HUDEP-2 (cell line): Measurements from ENCODE around the gene CAMSAP1.
A peak's percentile ranks its signal among the peaks of the same experiment; 100 is the strongest.
"Not testable (repeated sequence)": the region's sequence is repeated elsewhere in the genome, so short reads cannot be mapped to it uniquely, and the experiment has no call there.

Experiments used
- DNase-seq, 76 experiments: peaks; one replicate each; lab custom pipeline; 2025; ENCODE audit not compliant: unreplicated experiment in 76 of 76; lab: John Stamatoyannopoulos, UW

CAMSAP1 gene, protein sequence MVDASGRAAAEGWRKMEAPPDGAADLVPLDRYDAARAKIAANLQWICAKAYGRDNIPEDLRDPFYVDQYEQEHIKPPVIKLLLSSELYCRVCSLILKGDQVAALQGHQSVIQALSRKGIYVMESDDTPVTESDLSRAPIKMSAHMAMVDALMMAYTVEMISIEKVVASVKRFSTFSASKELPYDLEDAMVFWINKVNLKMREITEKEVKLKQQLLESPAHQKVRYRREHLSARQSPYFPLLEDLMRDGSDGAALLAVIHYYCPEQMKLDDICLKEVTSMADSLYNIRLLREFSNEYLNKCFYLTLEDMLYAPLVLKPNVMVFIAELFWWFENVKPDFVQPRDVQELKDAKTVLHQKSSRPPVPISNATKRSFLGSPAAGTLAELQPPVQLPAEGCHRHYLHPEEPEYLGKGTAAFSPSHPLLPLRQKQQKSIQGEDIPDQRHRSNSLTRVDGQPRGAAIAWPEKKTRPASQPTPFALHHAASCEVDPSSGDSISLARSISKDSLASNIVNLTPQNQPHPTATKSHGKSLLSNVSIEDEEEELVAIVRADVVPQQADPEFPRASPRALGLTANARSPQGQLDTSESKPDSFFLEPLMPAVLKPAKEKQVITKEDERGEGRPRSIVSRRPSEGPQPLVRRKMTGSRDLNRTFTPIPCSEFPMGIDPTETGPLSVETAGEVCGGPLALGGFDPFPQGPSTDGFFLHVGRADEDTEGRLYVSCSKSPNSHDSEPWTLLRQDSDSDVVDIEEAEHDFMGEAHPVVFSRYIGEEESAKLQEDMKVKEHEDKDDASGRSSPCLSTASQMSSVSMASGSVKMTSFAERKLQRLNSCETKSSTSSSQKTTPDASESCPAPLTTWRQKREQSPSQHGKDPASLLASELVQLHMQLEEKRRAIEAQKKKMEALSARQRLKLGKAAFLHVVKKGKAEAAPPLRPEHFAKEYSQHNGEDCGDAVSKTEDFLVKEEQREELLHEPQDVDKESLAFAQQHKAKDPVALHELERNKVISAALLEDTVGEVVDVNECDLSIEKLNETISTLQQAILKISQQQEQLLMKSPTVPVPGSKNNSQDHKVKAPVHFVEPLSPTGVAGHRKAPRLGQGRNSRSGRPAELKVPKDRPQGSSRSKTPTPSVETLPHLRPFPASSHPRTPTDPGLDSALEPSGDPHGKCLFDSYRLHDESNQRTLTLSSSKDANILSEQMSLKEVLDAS (N-terminal part only)

GRCh38 chr9:135907431-135908092 lies at the start of gene CAMSAP1:
TSS of gene CAMSAP1 (minus strand) at chr9:135907546. CDS start at chr9:135907159, 387 bp downstream.
- peak in 73 of 76 experiments; percentile 35 to 97 (median 89) for DNase-seq

DNA sequence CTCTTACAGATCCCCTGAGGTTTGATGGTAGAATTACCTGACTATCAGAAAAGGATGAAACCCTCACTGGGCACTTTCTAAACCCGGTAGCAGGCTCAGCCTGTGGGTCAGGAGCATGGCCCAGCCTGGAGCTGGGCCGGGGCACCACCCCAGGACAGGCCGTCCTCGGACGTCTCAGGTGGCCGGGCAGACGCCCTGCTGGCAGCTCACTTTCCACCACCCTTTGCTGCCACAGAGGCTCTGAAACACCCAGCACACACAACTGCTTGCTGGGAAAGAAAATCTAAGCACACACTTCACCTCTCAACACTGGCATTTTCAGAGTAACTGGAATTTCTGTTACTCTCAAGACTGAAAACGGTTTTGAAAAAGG lies 49.4 kb upstream of the CAMSAP1 start:
- DNase-seq: peak in 18 of 76 experiments; percentile 17 to 53 (median 26)

GRCh38 chr9:135955934-135956801 lies 48.8 kb upstream of the CAMSAP1 start:
- DNase-seq: peak in 34 of 76 experiments; percentile 21 to 54 (median 36)

DNA sequence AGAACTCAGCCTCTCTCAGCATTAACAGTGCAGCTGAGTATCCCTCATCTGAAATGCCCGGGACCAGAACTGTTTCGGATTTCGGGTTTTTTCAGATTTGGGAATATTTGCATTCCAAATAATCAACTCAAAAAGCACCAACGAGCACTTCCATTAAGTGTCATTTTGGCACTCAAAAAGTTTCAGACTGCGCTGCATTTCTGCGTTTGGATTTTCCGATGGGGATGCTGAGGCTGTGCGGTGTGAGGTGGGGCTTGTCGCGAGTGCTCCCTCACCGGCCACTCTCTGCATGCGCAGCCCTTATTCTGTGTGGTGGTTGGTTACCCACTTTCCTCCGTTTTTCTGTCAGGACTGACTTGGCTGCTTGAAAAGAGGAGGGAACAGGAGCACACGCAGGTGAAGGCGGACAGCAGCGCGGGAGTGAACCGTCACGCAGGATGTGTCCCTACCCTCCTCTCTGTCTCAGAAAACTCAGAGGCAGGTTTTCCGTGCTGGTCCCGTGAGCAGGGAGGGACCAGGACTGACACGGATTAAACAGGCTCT lies 45.4 kb upstream of the CAMSAP1 start:
- no peak for DNase-seq

- peak in 75 of 76 experiments; percentile 77 to 99 (median 96) for DNase-seq
Observed at GRCh38 chr9:135951889-135952663, 44.7 kb upstream of the CAMSAP1 start.

GRCh38 chr9:135951310-135951709 lies 44.0 kb upstream of the CAMSAP1 start:
- not testable (repeated sequence) for DNase-seq

DNA sequence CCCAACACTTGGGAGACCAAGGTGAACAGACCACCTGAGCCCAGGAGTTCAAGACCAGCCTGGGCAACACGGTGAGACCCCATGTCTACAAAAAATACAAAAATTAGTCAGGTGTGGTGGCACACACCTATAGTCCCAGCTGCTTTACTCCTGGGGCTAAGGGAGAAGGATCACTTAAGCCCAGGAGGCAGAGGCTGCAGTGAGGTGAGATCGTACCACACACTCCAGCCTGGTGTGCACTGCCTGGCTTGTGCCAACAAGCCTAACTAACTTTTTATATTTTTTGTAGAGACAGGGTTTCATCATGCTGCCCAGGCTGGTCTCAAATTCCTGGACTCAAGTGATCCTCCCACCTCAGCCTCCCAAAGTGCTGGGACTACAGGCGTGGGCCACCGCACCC lies 43.5 kb upstream of the CAMSAP1 start:
- peak in 4 of 76 experiments; percentile 22 to 42 (median 36) for DNase-seq

- DNase-seq: peak in 74 of 76 experiments; percentile 21 to 94 (median 72)
Observed at GRCh38 chr9:135950135-135950682, 42.9 kb upstream of the CAMSAP1 start.

- peak in 9 of 76 experiments; percentile 18 to 56 (median 42) for DNase-seq
Observed at GRCh38 chr9:135949501-135950134, 42.3 kb upstream of the CAMSAP1 start.

GRCh38 chr9:135948968-135949367 lies 41.6 kb upstream of the CAMSAP1 start:
- DNase-seq: peak in 1 of 76 experiments; percentile 15

GRCh38 chr9:135948446-135948845 lies 41.1 kb upstream of the CAMSAP1 start:
- DNase-seq: no peak

DNA sequence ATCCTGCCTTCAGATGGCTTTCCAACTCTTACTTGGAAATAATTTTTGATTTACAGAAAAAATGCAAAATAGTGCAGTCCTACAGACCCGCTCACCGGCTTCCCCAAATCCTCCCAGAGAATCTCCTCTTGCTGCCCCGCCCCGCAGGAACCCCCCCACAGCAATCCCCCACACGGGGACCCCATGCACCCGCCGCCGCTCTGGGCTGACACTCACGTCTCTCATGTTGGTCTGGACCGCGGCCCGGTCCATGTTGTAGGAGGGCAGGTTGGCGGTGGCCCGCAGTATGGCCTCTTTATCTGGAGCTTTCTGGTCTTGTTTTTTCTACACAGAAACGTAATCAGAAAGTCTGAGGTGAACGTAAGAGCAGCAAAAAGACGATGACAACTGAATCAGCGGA lies 40.2 kb upstream of the CAMSAP1 start:
- DNase-seq: no peak

GRCh38 chr9:135947105-135947504 lies 39.8 kb upstream of the CAMSAP1 start:
- not testable (repeated sequence) for DNase-seq

DNA sequence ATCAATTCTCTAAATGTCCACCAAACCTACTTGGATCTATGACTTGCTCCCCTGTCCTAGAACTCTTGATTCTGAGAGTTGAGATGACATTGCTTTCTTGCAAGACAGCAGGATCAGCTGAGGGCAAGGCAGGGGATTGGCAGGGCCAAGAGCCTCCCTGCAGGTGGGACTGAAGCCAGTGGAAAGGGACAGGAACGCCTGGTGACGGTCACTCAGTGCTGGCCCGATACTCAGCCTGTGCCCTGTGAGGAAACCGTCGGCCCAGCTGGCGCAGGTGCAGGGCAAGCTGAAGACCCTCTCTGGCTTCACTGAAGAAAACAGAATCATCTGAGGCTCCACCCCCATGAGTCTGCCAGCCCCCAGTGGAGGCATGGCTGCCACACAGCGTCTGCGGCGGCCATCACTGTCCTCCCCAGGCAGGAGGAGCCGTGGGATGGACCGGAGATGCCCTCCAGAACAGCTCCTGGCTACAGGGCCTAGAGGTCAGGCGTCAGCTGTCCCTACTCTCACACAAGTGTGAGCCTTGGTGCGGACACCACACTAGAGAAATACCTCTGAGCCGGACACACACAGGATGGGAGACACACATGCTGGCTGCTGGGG lies 39.1 kb upstream of the CAMSAP1 start:
- no peak for DNase-seq

DNA sequence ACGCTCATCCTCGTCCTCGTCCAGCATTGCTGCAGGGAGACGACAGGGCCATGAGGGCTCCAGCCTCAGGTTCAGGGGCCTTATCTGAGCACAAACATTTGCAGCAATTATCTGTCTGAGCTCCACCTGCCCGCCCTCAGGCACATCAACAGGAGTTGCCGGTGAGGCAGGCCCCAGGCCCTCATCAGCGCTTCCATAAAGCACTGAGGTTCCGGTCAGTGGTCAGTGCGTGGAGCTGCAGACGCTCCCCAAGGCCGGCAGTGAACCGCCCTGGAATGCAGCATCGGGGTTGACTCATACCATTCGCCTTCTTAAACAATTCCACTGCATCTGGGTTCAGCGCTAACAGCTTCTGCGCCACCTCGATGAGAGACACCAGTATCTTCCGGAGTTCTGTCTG lies 38.6 kb upstream of the CAMSAP1 start:
- no peak for DNase-seq

DNA sequence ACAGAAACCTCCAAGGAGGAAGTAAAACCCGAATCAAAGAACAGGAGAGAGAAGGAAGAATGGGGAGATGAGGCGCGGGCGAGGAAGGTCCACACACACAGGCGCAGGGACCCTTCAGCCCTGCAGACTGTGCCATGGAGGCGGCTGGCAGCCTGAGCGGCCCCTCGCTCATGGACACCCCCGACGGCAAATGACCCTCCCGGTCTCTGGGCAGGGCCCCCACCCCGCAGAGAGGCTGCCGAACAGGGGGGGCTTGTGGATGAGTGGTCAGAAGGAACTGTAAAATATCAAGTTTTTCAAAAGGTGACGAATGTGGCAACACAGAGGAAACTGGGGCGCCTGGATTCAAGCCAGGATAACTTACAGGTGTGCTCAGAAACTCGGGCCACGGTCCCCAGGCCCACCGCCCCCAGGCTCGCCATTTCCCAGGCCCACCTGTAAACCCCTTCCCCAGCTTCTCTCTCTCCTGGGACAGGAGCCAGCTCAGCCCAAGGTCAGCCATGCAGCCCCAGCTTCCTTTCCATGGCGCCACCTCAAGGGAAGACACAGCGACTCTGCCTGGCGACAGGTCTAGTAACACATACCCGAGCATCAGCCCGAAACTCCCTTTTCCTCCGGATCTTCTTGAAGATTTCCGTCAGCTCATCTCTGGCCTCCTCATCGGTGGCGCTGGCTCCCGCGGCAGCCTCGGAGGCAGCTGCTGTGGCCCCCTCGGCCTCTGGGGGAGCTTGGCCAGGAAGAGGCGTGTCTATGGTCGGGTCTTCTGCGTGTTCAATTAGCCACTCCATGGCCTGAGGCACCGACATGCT lies 37.3 kb upstream of the CAMSAP1 start:
- no peak for DNase-seq
